Measurements from ENCODE around the gene ABCC2.

- TF ChIP-seq CTCF (conservative IDR thresholded peaks at IDR 0.05; ENCODE audit: low read depth, low read length) = no peak
- no peak for TF ChIP-seq RAD21 (IDR thresholded peaks at IDR 0.05; ENCODE audit: low read length)
- no peak for TF ChIP-seq MXI1 (IDR thresholded peaks at IDR 0.05; ENCODE audit: borderline replicate concordance, low read depth, low read length)
- TF ChIP-seq POLR2A (IDR thresholded peaks at IDR 0.05; ENCODE audit: low read depth, low read length) = no peak
Observed at GRCh38 chr10:99888622-99889021, 106.2 kb downstream of the ABCC2 start.

All from IMR-90 (cell line).